Measurements from ENCODE around the gene MAT2A. TPM values are rescaled to one million over a fixed set of nuclear protein-coding genes. Genes with fewer than 3 reads are reported as not detected.
A peak's percentile ranks its signal among the peaks of the same experiment; 100 is the strongest.

MAT2A gene
- total and polyA plus RNA-seq, 9 of the 15 experiments (the other 6 are each of a cell fraction or from before 2014, with no cell fraction given) = 130 to 1,027 (median 240) TPM

DNA sequence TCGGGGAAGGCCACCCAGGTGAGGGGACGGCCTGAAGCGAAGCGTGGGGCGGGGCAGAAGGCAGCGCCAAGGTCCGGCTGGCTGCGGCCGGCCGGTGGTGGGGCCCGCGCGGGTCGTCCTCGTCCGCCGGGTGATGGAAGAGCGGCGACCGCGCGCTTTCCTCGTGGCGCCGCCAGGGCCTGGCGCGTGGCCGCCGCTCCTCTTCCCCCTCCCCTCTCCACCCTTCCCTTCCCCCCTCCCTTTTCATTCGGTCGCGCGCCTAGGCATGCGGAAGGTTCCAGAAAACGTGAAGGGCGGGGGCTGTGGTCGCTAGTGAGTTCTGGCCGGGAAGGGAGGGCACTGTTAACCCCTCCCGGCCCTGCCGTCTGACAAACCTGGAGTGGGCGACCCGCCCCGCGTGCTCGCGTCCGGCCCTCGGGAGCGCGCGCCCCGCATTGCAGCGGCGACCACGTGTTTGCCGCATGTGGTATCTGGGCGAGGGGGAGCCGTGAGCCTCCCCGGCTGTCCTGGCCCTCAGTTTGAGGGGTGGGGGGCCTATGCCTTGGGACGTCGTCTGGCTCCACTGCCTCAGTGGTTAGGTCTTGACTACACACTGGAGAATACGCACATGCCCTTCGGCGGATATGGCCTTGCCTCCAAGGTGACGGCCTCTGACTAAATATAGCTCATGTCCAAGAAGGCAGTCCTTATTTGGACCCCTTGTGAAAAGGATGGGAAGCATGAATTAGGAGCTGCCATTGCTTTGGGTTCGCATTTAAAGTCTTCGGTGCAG, 579 bp downstream of the MAT2A start (continued):
- TF ChIP-seq, protein P1, sequence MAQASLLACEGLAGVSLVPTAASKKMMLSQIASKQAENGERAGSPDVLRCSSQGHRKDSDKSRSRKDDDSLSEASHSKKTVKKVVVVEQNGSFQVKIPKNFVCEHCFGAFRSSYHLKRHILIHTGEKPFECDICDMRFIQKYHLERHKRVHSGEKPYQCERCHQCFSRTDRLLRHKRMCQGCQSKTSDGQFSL (CRISPR knock-in tag; IDR thresholded peaks at IDR 0.05) = 0 out of 2 replicates have a peak, but pooled peaks have one; percentile 52
- TF ChIP-seq, protein P1 (tag; IDR thresholded peaks at IDR 0.05) = no peak
- TF ChIP-seq FOXA3 (CRISPR knock-in tag; conservative IDR thresholded peaks at IDR 0.05 in 1 of 2, IDR thresholded peaks at IDR 0.05 in 1 of 2) = peak in 1 of 2 experiments; percentile 12; a peak in 1 of 4 replicates
- peak; percentile 29; the same call in 1 of the 2 replicates for TF ChIP-seq NR2C2 (CRISPR knock-in tag; IDR thresholded peaks at IDR 0.05)
- no peak for TF ChIP-seq NR2C2 (tag; IDR thresholded peaks at IDR 0.05)
- TF ChIP-seq DDX20 (tag; IDR thresholded peaks at IDR 0.05; ENCODE audit: low read depth) = no peak
- no peak for TF ChIP-seq NFXL1 (CRISPR knock-in tag; IDR thresholded peaks at IDR 0.05)
- no peak for TF ChIP-seq FOXJ3 (CRISPR knock-in tag; IDR thresholded peaks at IDR 0.05)
- TF ChIP-seq, protein P2, sequence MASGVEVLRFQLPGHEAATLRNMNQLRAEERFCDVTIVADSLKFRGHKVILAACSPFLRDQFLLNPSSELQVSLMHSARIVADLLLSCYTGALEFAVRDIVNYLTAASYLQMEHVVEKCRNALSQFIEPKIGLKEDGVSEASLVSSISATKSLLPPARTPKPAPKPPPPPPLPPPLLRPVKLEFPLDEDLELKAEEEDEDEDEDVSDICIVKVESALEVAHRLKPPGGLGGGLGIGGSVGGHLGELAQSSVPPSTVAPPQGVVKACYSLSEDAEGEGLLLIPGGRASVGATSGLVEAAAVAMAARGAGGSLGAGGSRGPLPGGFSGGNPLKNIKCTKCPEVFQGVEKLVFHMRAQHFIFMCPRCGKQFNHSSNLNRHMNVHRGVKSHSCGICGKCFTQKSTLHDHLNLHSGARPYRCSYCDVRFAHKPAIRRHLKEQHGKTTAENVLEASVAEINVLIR (CRISPR knock-in tag; IDR thresholded peaks at IDR 0.05) = no peak
- TF ChIP-seq ZBED1 (IDR thresholded peaks at IDR 0.05) = 0 out of 2 replicates have a peak, but pooled peaks have one; percentile 12
- TF ChIP-seq TRIM24 (IDR thresholded peaks at IDR 0.05) = no peak
- TF ChIP-seq GATA2 (CRISPR knock-in tag; IDR thresholded peaks at IDR 0.05) = no peak
- peak in 1 of 2 experiments; percentile 96; a peak in 2 of 4 replicates for TF ChIP-seq NONO (IDR thresholded peaks at IDR 0.05; ENCODE audit: low read depth in 2 of 2, low read length in 1 of 2)
- TF ChIP-seq MXI1 (IDR thresholded peaks at IDR 0.05; ENCODE audit: low read depth, low read length) = peak; percentile 73; the same call in 1 of the 2 replicates
- TF ChIP-seq SREBF1 (IDR thresholded peaks at IDR 0.05; ENCODE audit: borderline replicate concordance, low read depth, low read length) = no peak
- TF ChIP-seq NCOA6 (IDR thresholded peaks at IDR 0.05) = no peak
- TF ChIP-seq U2AF1 (optimal IDR thresholded peaks at IDR 0.05; ENCODE audit: low read depth, low read length) = peak; percentile 62
- TF ChIP-seq XRCC5 (IDR thresholded peaks at IDR 0.05; ENCODE audit: low read depth, low read length) = peak; percentile 67; the same call in 1 of the 2 replicates
- TF ChIP-seq PYGO2 (tag; IDR thresholded peaks at IDR 0.05) = no peak
- no peak for TF ChIP-seq HLTF (IDR thresholded peaks at IDR 0.05)
- TF ChIP-seq TCF3 (CRISPR knock-in tag; IDR thresholded peaks at IDR 0.05) = no peak
- TF ChIP-seq ARID1B (IDR thresholded peaks at IDR 0.05) = 0 out of 2 replicates have a peak, but pooled peaks have one; percentile 17
- no peak for TF ChIP-seq KAT2B (IDR thresholded peaks at IDR 0.05; ENCODE audit: low read depth, low read length)
- TF ChIP-seq FUS (optimal IDR thresholded peaks at IDR 0.05; ENCODE audit: low read depth, low read length) = peak; percentile 74
- TF ChIP-seq PCBP2 (IDR thresholded peaks at IDR 0.05; ENCODE audit: low read depth, low read length, poor library complexity, severe bottlenecking) = peak; percentile 99
- no peak for TF ChIP-seq STAG1 (CRISPR knock-in tag; IDR thresholded peaks at IDR 0.05; ENCODE audit: borderline replicate concordance)
- TF ChIP-seq RNF2 (IDR thresholded peaks at IDR 0.05) = 0 out of 2 replicates have a peak, but pooled peaks have one; percentile 29

All from K562 (cell line).